Breast epithelium (tissue), 3 donors: ENCODE data around the gene SLC22A15.

Experiments used
- CTCF ChIP-seq, 3 donors: fragments of 450-650 bp; IDR thresholded peaks; one replicate each; pipeline ENCODE4 v1.5.1; 2016 to 2017; ENCODE audit warnings: antibody characterized with exemption in 3 of 3, mild to moderate bottlenecking in 3 of 3, moderate library complexity in 3 of 3
- POLR2A ChIP-seq: fragments of 450-650 bp; IDR thresholded peaks from one replicate; pipeline ENCODE4 v1.6.1; 2016; ENCODE audit warnings: antibody characterized with exemption, mild to moderate bottlenecking, moderate library complexity
- POLR2AphosphoS5 ChIP-seq, 3 donors: sonication (generic); formaldehyde crosslinking; IDR thresholded peaks; one replicate each; pipeline ENCODE4 v1.6.1; 2017; ENCODE audit warnings: antibody characterized with exemption in 3 of 3

GRCh38 chr1:116067566-116067890, 91.2 kb downstream of the SLC22A15 start:
- no peak for TF ChIP-seq CTCF (IDR thresholded peaks at IDR 0.05)
- no peak for TF ChIP-seq POLR2A
- TF ChIP-seq POLR2AphosphoS5 (IDR thresholded peaks at IDR 0.05) = no peak
